GM12875 (cell line): ENCODE measurements around the gene TSC2.

Experiments used
- H3K4me3 ChIP-seq: one replicate; pipeline ENCODE4 v1.5.1; 2011; ENCODE audit warnings: low read depth, low read length, control low read depth
- TF ChIP-seq, protein P1 (sequence below): IDR thresholded peaks from 2 replicates; pipeline ENCODE4 v1.5.1; 2011; ENCODE audit warnings: low read depth, mild to moderate bottlenecking, control low read depth, inconsistent platforms, low read length, moderate library complexity, borderline replicate concordance; ENCODE audit not compliant: insufficient read depth

TSC2 gene

DNA sequence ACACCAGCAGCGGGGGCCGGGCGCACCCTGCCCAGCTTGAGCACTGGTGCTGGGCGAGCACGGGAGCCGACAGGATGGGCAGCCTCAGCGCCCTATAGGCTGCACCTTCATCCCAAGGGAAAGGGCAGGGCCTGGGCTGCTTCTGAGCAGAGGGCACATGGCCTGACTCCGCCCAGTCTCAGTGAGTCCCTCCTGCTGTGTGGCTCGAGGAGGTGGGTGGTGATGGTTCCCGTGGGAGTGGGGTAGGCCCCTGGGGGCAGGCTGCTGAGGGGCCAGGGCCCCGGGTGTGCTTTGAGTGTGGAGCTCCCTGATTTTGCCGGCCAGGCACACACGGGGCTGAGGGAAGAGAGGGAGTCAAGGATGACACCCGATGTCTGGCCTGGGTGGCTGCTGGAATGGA lies 37.9 kb downstream of the TSC2 start:
- no peak overlapping the region for H3K4me3 ChIP-seq
- TF ChIP-seq, protein P1, sequence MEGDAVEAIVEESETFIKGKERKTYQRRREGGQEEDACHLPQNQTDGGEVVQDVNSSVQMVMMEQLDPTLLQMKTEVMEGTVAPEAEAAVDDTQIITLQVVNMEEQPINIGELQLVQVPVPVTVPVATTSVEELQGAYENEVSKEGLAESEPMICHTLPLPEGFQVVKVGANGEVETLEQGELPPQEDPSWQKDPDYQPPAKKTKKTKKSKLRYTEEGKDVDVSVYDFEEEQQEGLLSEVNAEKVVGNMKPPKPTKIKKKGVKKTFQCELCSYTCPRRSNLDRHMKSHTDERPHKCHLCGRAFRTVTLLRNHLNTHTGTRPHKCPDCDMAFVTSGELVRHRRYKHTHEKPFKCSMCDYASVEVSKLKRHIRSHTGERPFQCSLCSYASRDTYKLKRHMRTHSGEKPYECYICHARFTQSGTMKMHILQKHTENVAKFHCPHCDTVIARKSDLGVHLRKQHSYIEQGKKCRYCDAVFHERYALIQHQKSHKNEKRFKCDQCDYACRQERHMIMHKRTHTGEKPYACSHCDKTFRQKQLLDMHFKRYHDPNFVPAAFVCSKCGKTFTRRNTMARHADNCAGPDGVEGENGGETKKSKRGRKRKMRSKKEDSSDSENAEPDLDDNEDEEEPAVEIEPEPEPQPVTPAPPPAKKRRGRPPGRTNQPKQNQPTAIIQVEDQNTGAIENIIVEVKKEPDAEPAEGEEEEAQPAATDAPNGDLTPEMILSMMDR: no peak

DNA sequence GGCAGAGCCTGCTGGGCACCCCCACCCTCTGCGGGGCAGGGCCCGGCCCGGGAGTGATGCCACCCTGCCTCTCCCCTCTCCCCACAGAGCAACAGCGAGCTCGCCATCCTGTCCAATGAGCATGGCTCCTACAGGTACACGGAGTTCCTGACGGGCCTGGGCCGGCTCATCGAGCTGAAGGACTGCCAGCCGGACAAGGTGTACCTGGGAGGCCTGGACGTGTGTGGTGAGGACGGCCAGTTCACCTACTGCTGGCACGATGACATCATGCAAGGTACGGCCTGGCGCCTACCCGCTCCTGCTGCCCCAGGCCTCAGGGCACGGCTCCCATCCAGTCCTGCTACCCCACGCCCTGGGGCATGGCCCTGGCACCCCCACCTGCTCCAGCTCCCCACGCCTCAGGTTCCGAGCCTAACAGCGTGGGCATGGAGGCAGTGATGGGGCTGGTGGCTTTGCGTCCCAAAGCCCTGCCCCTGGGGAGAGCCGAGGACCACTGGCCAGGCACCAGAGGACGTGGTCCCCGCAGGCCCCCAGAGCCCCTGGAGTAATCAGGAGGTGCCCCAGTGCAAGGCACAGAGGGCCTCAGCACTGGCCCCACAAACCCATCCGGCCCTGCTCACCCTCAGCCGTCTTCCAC lies 38.4 kb downstream of the TSC2 start:
- H3K4me3 ChIP-seq: no peak overlapping the region
- TF ChIP-seq, protein P1: no peak

DNA sequence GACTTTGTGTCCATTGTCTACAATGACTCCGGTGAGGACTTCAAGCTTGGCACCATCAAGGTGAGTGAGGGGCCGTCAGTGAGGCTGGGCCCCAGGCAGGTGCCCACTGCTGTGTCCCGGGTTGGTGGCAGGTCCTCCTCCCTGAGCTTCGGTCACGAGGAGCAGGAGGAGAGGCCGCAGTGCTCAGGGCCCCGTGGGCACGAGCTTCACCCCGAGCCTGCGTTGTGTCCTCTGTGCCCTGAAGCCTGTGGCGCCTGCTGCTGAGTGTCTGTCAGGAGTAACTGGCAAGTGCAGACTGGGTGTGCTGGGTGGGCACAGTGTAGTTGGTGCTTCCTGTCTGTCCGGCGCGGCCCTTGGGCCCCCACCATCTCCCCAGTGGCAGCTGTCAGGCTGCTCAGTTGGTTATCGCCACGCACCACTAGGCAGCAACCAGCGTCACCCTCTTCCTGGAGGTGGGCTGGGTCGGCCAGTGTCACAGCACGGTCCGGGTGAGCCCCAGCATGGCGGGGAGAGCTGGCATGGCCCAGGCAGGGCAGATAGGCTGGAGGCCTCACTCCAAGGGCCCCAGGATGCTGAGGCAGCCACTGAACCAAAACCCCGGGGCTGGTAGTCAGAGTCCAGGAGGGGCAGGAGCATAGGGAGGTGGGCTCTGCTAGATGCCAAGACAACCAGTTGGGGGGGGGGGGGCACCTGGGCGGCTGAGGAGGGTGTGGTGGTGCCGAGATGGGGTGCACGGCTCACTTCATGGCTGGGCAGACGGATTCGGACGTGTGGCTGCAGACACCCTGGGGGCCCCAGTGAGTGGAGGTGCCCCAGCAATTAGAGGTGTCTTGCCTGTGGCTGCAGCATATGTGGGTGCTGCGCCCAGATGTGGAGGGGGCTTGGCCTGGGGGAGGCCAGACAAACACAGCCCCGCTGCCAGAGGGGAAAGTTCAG lies 39.3 kb downstream of the TSC2 start:
- no peak overlapping the region for H3K4me3 ChIP-seq
- TF ChIP-seq, protein P1: no peak

DNA sequence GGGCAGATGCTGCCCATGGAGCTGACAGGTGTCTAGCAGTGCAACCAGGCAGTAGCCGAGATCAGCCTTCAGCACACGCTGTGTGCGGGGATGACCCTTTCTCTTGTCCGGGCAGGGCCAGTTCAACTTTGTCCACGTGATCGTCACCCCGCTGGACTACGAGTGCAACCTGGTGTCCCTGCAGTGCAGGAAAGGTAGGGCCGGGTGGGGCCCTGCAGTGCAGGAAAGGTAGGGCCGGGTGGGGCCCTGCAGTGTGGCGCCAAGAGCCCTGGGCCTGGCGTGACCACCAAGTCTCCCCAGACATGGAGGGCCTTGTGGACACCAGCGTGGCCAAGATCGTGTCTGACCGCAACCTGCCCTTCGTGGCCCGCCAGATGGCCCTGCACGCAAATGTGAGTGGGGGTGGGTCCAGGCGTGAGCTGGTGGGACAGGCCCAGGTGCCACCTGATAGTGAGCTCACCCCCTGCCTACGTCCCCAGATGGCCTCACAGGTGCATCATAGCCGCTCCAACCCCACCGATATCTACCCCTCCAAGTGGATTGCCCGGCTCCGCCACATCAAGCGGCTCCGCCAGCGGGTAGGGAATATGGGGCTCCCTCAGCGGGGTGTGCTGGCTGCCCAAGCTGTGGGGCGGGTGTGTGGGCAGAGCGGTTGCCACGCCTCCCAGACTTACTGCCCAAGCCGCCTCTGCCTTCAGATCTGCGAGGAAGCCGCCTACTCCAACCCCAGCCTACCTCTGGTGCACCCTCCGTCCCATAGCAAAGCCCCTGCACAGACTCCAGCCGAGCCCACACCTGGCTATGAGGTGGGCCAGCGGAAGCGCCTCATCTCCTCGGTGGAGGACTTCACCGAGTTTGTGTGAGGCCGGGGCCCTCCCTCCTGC lies 40.2 kb downstream of the TSC2 start:
- TF ChIP-seq, protein P1: no peak
- H3K4me3 ChIP-seq: no peak overlapping the region

DNA sequence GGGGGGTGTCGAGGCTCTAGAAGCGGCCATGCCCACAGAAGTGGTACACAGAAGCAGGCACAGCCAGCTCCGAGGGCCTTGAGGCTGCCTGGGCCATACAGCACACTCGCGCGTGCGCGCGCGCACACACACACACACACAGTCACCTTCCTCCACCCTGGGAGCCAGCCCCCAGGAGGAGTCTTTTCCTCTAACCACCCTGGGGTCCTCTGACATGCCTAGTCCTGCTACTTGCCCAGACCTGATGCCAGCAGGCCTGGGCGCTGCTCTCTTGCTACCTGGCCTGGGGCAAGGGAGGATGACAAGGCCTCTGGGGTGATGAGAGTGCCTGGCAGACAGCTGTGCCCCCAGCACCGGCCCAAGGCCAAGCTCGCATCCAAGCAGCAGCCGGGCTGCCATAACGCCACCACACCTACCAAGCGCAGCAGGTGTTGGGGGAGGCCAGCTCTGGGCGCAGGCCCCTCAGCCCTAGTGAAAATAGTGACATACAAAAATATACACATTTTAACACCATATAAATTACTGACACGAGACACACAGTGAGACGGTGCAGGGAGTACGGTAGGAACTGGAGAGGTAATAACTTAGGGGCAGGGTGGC lies 41.1 kb downstream of the TSC2 start:
- no peak overlapping the region for H3K4me3 ChIP-seq
- TF ChIP-seq, protein P1: no peak

DNA sequence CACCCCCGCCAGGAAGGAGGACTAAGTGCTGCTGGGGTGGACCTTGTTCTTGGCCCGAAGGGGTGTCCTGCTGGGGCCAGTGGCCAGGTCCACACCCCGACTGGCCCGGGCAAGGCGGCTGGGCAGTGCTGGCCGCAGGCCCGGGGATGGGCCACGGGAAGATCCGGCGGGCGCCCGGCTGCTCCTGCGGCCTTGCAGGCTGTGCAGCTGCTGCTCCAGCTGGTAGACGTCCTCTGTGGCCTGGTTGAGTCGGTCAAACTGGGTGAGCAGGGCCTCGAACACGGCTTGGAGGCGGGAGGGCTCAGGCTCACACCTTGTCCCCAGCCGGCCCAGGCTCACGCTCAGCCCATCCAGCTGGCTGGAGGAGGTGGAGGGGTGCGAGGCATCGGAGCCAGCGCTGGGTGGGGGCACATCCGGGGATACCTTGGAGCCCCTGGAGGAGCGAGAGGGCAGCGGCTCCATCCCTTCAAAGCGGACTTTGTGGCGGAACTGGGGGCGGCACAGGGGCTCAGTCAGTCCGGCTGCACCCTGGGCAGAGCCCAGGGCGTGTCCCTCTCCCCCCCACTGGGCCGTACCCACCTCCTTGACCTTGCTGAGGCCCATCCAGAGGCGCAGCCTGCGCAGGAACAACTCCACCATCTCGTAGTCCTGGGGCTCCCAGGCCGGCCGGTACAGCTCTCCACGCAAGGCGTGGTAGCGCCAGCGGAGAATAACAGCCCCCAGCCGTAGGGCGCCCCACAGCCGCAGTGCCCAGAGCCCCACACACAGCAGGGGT lies 42.1 kb downstream of the TSC2 start:
- H3K4me3 ChIP-seq: no peak overlapping the region
- TF ChIP-seq, protein P1: no peak
